Cardiac muscle cell (in vitro differentiated cells and primary cell): ENCODE data around the gene CXorf58. TPM values are rescaled to one million over a fixed set of nuclear protein-coding genes. Genes with fewer than 3 reads are reported as not detected.

Experiments
- DNase-seq, 2 donors: peaks; one replicate each; pipeline versions ENCODE4 v3.0.0 to v3.0.0-alpha.2; 2010 to 2017; ENCODE audit warnings: low read depth in 1 of 2, low spot score in 1 of 2
- H3K27ac ChIP-seq: fragments of 200-600 bp; sonication (generic); 2 replicates; pipeline ENCODE4 v1.5.1; 2016
- H3K27me3 ChIP-seq: fragments of 200-600 bp; sonication (generic); 2 replicates; pipeline ENCODE4 v1.6.0; 2016; ENCODE audit warnings: control low read depth
- H3K36me3 ChIP-seq: fragments of 200-600 bp; sonication (generic); 2 replicates; pipeline ENCODE4 v1.5.1; 2016; ENCODE audit warnings: control low read depth
- H3K4me1 ChIP-seq: fragments of 200-600 bp; sonication (generic); 2 replicates; pipeline ENCODE4 v1.8.1; 2017; ENCODE audit warnings: low read depth, mild to moderate bottlenecking, mixed run types
- H3K4me3 ChIP-seq: fragments of 200-600 bp; sonication (generic); 2 replicates; pipeline ENCODE4 v1.5.1; 2016; ENCODE audit warnings: mild to moderate bottlenecking
- H3K9me3 ChIP-seq: fragments of 200-600 bp; sonication (generic); 2 replicates; pipeline ENCODE4 v1.5.1; 2017; ENCODE audit warnings: low read depth, mild to moderate bottlenecking, control low read depth
- CTCF ChIP-seq: IDR thresholded peaks from 2 replicates; pipeline ENCODE4 v1.5.1; 2012; ENCODE audit warnings: low read depth, mild to moderate bottlenecking, low read length
- polyA plus RNA-seq: library from polyadenylated mRNA; unstranded; fragments of >200 nt; fragmentation: Nextera tagmentation; extraction: Ambion mirVana; gene quantifications from 2 replicates; pipeline ENCODE4 v1.2.1, GENCODE V29; 2016
- total RNA-seq: library from RNA; depleted of rRNA; stranded (reverse); fragments of >200 nt; gene quantifications from 2 replicates; pipeline ENCODE4 v1.2.3, GENCODE V29; 2016

CXorf58 gene
- total and polyA plus RNA-seq, 2 experiments from 2014 or later: 0.43 to 0.45 TPM

GRCh38 chrX:23936180-23936579 lies 28.4 kb downstream of the CXorf58 start:
- Histone ChIP-seq H3K27ac (no peak overlapping the region), H3K9me3 (no peaks in the 10 kb centered on the region), H3K4me1 (no peaks in the 10 kb centered on the region), H3K27me3 (no peaks in the 10 kb centered on the region), H3K36me3 (no peaks in the 10 kb centered on the region), H3K4me3 (no peak overlapping the region)
- DNase-seq: no peak
- TF ChIP-seq CTCF: no peak

- no peak for DNase-seq
- H3K4me3 ChIP-seq: no peak overlapping the region
- TF ChIP-seq CTCF: no peak
- H3K27ac ChIP-seq: no peak overlapping the region
- no peaks in the 10 kb centered on the region for H3K36me3 ChIP-seq
- no peaks in the 10 kb centered on the region for H3K27me3 ChIP-seq
- H3K9me3 ChIP-seq: no peaks in the 10 kb centered on the region
- H3K4me1 ChIP-seq: no peaks in the 10 kb centered on the region
Measured at GRCh38 chrX:23937100-23937499, 29.3 kb downstream of the CXorf58 start.

- no peak overlapping the region for H3K27ac ChIP-seq
- no peaks in the 10 kb centered on the region for H3K9me3 ChIP-seq
- H3K36me3 ChIP-seq: no peaks in the 10 kb centered on the region
- DNase-seq: peak in 1 of 2 donors; percentile 55
- no peaks in the 10 kb centered on the region for H3K27me3 ChIP-seq
- no peak overlapping the region for H3K4me3 ChIP-seq
- H3K4me1 ChIP-seq: no peaks in the 10 kb centered on the region
- no peak for TF ChIP-seq CTCF
Measured at GRCh38 chrX:23938690-23939089, 30.9 kb downstream of the CXorf58 start.

GRCh38 chrX:23939203-23939602 lies 31.4 kb downstream of the CXorf58 start:
- DNase-seq: no peak
- Histone ChIP-seq H3K4me3 (no peak overlapping the region), H3K36me3 (no peaks in the 10 kb centered on the region), H3K4me1 (no peaks in the 10 kb centered on the region), H3K27me3 (no peaks in the 10 kb centered on the region), H3K27ac (no peak overlapping the region), H3K9me3 (no peaks in the 10 kb centered on the region)
- no peak for TF ChIP-seq CTCF

GRCh38 chrX:23944234-23944633 lies 36.4 kb downstream of the CXorf58 start:
- Histone ChIP-seq H3K4me3 (no peak overlapping the region), H3K36me3 (no peaks in the 10 kb centered on the region), H3K9me3 (no peaks in the 10 kb centered on the region), H3K4me1 (no peaks in the 10 kb centered on the region), H3K27ac (no peak overlapping the region), H3K27me3 (no peaks in the 10 kb centered on the region)
- no peak for DNase-seq
- TF ChIP-seq CTCF: no peak

GRCh38 chrX:23945206-23945605 lies 37.4 kb downstream of the CXorf58 start:
- no peak for DNase-seq
- H3K9me3 ChIP-seq: no peaks in the 10 kb centered on the region
- no peaks in the 10 kb centered on the region for H3K36me3 ChIP-seq
- H3K4me1 ChIP-seq: no peaks in the 10 kb centered on the region
- no peak for TF ChIP-seq CTCF
- no peak overlapping the region for H3K27ac ChIP-seq
- no peaks in the 10 kb centered on the region for H3K27me3 ChIP-seq
- no peak overlapping the region for H3K4me3 ChIP-seq
